ENCODE results near the gene SLC16A3. TPM values are rescaled to one million over a fixed set of nuclear protein-coding genes. Genes with fewer than 3 reads are reported as not detected.

SLC16A3 gene
- total and polyA plus RNA-seq, 10 of the 15 experiments (the other 5 are each of a cell fraction or from before 2014, with no cell fraction given) = 0.10 to 46.5 (median 8.0) TPM

- TF ChIP-seq ZNF592 (IDR thresholded peaks at IDR 0.05) = no peak
- no peak for TF ChIP-seq ZBTB33 (IDR thresholded peaks at IDR 0.05)
These were observed 23.8 kb upstream of the SLC16A3 start (continued) for GRCh38 chr17:82204831-82205719.
